ENCODE data around the gene KIAA1755. TPM values are rescaled to one million over a fixed set of nuclear protein-coding genes. Genes with fewer than 3 reads are reported as not detected.

The KIAA1755 gene
- total RNA-seq, 1 experiment from 2014 or later, result 0.44 TPM

DNA sequence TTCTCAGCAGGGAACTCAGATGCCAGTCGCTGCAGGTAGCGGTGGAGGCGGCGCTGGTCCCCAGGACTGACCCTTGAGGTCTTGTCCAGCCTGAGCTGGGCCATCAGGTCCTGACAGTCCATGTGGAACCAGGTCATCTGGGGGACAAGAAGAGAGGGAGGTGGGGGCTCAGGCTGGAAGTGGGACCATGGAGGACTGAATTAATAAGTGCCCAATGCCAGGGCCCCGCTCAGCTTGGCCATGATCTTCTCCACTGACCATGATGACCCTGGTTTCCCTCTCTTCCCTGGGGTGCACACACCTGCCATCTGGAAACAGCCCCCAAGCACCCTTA, 47.0 kb downstream of the KIAA1755 start:
- no peak overlapping the region for H3K4me3 ChIP-seq (ENCODE audit: low read length)

GRCh38 chr20:38212806-38213606, 47.5 kb downstream of the KIAA1755 start:
- Histone ChIP-seq H3K36me3 (ENCODE audit: low read depth, low read length) (no peaks in the 10 kb centered on the region), H3K27me3 (ENCODE audit: low read length) (no peaks in the 10 kb centered on the region), H3K79me2 (ENCODE audit: low read length) (0 out of 2 replicates have a peak, but pooled peaks cover 3% of the 10 kb centered on the region), H4K20me1 (ENCODE audit: low read length) (no peaks in the 10 kb centered on the region), H3K4me3 (ENCODE audit: low read length) (no peak overlapping the region), H3K9ac (ENCODE audit: low read length) (no peak overlapping the region), H3K9me3 (ENCODE audit: low read length) (no peaks in the 10 kb centered on the region), H3F3A (ENCODE audit: low read length, unreplicated experiment) (no peaks in the 10 kb centered on the region), H3K9me2 (replicated peaks; ENCODE audit: low read length) (no peaks in the 10 kb centered on the region), H3K27ac (ENCODE audit: low read length) (no peak overlapping the region), H3K4me2 (ENCODE audit: low read length) (no peak overlapping the region), H2AFZ (ENCODE audit: low read length) (no peak overlapping the region), H3K4me1 (ENCODE audit: insufficient read depth, low read length) (peaks cover 27% of the 10 kb centered on the region)
- TF ChIP-seq EZH2 (IDR thresholded peaks at IDR 0.05; ENCODE audit: low read length, unreplicated experiment) (no peak), EZH2phosphoT487 (IDR thresholded peaks at IDR 0.05; ENCODE audit: borderline replicate concordance, low read length) (no peak), CTCF (conservative IDR thresholded peaks at IDR 0.05; ENCODE audit: low read depth, low read length) (no peak)
- intact Hi-C loops (cut with micrococcal nuclease), result no loop called here
- no TSS peak for BruUV-seq (replicated peaks)
- ChIA-PET POLR2A (ENCODE audit: unreplicated experiment) (no interaction called here), CTCF (no interaction called here)
- DNase-seq, result no peak
- ATAC-seq, result no peak

More for the DNA sequence above, 47.0 kb downstream of the KIAA1755 start:
- Histone ChIP-seq H3K4me2 (ENCODE audit: low read length) (no peak overlapping the region), H3K9me3 (ENCODE audit: low read length) (no peaks in the 10 kb centered on the region), H3K9ac (ENCODE audit: low read length) (no peak overlapping the region), H3K4me1 (ENCODE audit: insufficient read depth, low read length) (peaks cover 32% of the 10 kb centered on the region), H3K79me2 (ENCODE audit: low read length) (peaks cover 9% of the 10 kb centered on the region; the same call in 1 of the 2 replicates), H2AFZ (ENCODE audit: low read length) (no peak overlapping the region), H3K9me2 (replicated peaks; ENCODE audit: low read length) (no peaks in the 10 kb centered on the region), H3K36me3 (ENCODE audit: low read depth, low read length) (no peaks in the 10 kb centered on the region), H4K20me1 (ENCODE audit: low read length) (no peaks in the 10 kb centered on the region), H3K27ac (ENCODE audit: low read length) (no peak overlapping the region), H3F3A (ENCODE audit: low read length, unreplicated experiment) (no peaks in the 10 kb centered on the region), H3K27me3 (ENCODE audit: low read length) (no peaks in the 10 kb centered on the region)
- DNase-seq (no peak), ATAC-seq (no peak)
- no TSS peak for BruUV-seq (replicated peaks)
- ChIA-PET POLR2A (ENCODE audit: unreplicated experiment) (no interaction called here), CTCF (no interaction called here)
- intact Hi-C loops (cut with micrococcal nuclease), result no loop called here
- TF ChIP-seq EZH2phosphoT487 (IDR thresholded peaks at IDR 0.05; ENCODE audit: borderline replicate concordance, low read length), result no peak
- TF ChIP-seq EZH2 (IDR thresholded peaks at IDR 0.05; ENCODE audit: low read length, unreplicated experiment), result no peak
- no peak for TF ChIP-seq CTCF (conservative IDR thresholded peaks at IDR 0.05; ENCODE audit: low read depth, low read length)

Measured in PC-3 (cell line).